Adrenal gland (tissue), 12 donors: Measurements from ENCODE around the gene SLC35C1. TPM values are rescaled to one million over a fixed set of nuclear protein-coding genes. Genes with fewer than 3 reads are reported as not detected.

Experiments
- DNase-seq, 7 donors: peaks; one replicate each; pipeline ENCODE4 v3.0.0-alpha.2; 2019 to 2020
- H3K27ac ChIP-seq, 5 donors: fragments of 200-600 bp; sonication (generic) in 4 of 5; 1 replicate in 3 of 5; 2 replicates in 2 of 5; pipeline versions ENCODE4 v1.5.1 to v1.8.0; 2016 to 2020; ENCODE audit warnings: mild to moderate bottlenecking in 1 of 5
- H3K27me3 ChIP-seq: fragments of 200-600 bp; 2 replicates; pipeline ENCODE4 v1.8.0; 2021
- H3K36me3 ChIP-seq, 2 donors: fragments of 200-600 bp; replicated peaks in 1 of 2; 1 replicate in 1 of 2; 2 replicates in 1 of 2; pipeline versions ENCODE4 v1.5.1 to v1.8.0; 2018 to 2022
- H3K4me1 ChIP-seq, 2 donors: fragments of 200-600 bp; replicated peaks in 1 of 2; 1 replicate in 1 of 2; 2 replicates in 1 of 2; pipeline versions ENCODE4 v1.5.1 to v1.8.0; 2018 to 2021
- H3K4me3 ChIP-seq, 4 donors: fragments of 200-600 bp; sonication (generic) in 3 of 4; one replicate each; pipeline ENCODE4 v1.5.1; 2016 to 2018
- H3K9me3 ChIP-seq, 3 donors: fragments of 200-600 bp; sonication (generic) in 1 of 3; replicated peaks in 1 of 3; 1 replicate in 2 of 3; 2 replicates in 1 of 3; pipeline versions ENCODE4 v1.5.1 to v1.8.0; 2016 to 2021
- POLR2A ChIP-seq, 2 donors: fragments of 450-650 bp; IDR thresholded peaks; one replicate each; pipeline ENCODE4 v1.6.1; 2017; ENCODE audit warnings: antibody characterized with exemption in 2 of 2, mild to moderate bottlenecking in 2 of 2, moderate library complexity in 1 of 2
- WGBS, 4 donors: extraction: QIAGEN DNeasy Blood & Tissue Kit in 2 of 4; methylation state at CpG; one replicate each; pipeline versions ENCODE4 v1.1.5 to v1.1.7; 2013 to 2017; 5-methylcytosine and 5-hydroxymethylcytosine counted together
- intact Hi-C, 2 donors: fragments of 100-400 bp; cut with DNase I; formaldehyde crosslinking; loops; one replicate each; pipeline versions ENCODE4 v1.14.1 to v1.15.0; 2022 to 2023
- polyA plus RNA-seq, 3 donors: library from polyadenylated mRNA; stranded (reverse); fragments of 200-250 nt in 2 of 3; fragments of 350-450 nt in 1 of 3; fragmentation: Illumina TruSeq in 1 of 3; extraction: RNeasy Lipid Tissue Mini Kit (QIAGEN cat#74804) in 1 of 3; gene quantifications; one replicate each; pipeline ENCODE4 v1.2.3, GENCODE V29; 2013 to 2014
- total RNA-seq, 9 donors: library from RNA; depleted of rRNA in 4 of 9; stranded (reverse); fragments of >200 nt in 4 of 9; fragments of 120-200 nt in 1 of 9; fragmentation: NEBNext Ultra II Directional in 1 of 9; extraction: Animal tissue kit (Norgen Biotek cat#: 25700) in 1 of 9; gene quantifications; one replicate each; pipeline versions ENCODE4 v1.1.0 to v1.2.4, GENCODE V29; 2013 to 2023
- TF ChIP-seq, protein P1 (sequence below), 6 experiments: fragments of 450-650 bp in 4 of 6; fragments of 200-600 bp in 2 of 6; sonication (generic) in 1 of 6; IDR thresholded peaks; 1 replicate in 5 of 6; 2 replicates in 1 of 6; pipeline versions ENCODE4 v1.5.1 to v1.8.0; 2016 to 2021; ENCODE audit warnings: antibody characterized with exemption in 6 of 6, mild to moderate bottlenecking in 2 of 6, moderate library complexity in 1 of 6
- donor health status: healthy with polysubstance abuse.
- donor health status: Bipolar disorder and iron deficiency.
- donor health status: DM: yes; HTN: yes; CAD: no.
- donor health status: DM: no; HTN: no; CAD: no.
- donor health status: DM: no; HTN: no; CAD: no.
- donor health status: DM: yes; HTN: yes; CAD: no.

Gene SLC35C1
- total and polyA plus RNA-seq, 12 donors = 4.4 to 17.3 (median 10.1) TPM

DNA sequence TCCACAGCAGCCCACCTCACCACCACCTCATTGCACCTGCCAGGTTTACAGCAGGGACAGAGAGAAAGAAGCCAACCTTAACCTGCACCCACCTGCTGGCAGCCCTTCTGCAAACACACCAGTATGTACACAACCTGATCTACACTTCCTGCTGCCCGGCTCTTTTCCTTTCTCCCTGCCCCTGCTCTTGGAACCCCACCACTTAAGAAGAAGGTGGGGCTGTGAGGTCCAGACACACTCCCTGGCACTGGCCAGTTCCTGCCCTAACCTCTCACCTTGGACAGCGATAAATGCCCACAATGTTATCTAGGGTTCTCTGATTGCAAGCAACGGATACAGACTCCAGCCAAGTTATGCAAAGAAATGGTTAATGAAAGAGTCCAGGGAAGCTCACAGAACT, 10.8 kb upstream of the SLC35C1 start:
- Histone ChIP-seq H3K36me3 (no peaks in the 10 kb centered on the region), H3K4me3 (no peak overlapping the region), H3K4me1 (no peaks in the 10 kb centered on the region), H3K27ac (no peak overlapping the region), H3K27me3 (peaks cover 12% of the 10 kb centered on the region), H3K9me3 (no peaks in the 10 kb centered on the region)
- intact Hi-C loops = no loop called here
- WGBS, 4 donors = 44 to 61% (median 54%) methylated on average over 3 of the region's 3 CpGs
- TF ChIP-seq POLR2A (IDR thresholded peaks at IDR 0.05) = no peak
- TF ChIP-seq, protein P1, sequence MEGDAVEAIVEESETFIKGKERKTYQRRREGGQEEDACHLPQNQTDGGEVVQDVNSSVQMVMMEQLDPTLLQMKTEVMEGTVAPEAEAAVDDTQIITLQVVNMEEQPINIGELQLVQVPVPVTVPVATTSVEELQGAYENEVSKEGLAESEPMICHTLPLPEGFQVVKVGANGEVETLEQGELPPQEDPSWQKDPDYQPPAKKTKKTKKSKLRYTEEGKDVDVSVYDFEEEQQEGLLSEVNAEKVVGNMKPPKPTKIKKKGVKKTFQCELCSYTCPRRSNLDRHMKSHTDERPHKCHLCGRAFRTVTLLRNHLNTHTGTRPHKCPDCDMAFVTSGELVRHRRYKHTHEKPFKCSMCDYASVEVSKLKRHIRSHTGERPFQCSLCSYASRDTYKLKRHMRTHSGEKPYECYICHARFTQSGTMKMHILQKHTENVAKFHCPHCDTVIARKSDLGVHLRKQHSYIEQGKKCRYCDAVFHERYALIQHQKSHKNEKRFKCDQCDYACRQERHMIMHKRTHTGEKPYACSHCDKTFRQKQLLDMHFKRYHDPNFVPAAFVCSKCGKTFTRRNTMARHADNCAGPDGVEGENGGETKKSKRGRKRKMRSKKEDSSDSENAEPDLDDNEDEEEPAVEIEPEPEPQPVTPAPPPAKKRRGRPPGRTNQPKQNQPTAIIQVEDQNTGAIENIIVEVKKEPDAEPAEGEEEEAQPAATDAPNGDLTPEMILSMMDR (IDR thresholded peaks at IDR 0.05) = no peak
- peak in 1 of 7 donors; percentile 40 for DNase-seq

DNA sequence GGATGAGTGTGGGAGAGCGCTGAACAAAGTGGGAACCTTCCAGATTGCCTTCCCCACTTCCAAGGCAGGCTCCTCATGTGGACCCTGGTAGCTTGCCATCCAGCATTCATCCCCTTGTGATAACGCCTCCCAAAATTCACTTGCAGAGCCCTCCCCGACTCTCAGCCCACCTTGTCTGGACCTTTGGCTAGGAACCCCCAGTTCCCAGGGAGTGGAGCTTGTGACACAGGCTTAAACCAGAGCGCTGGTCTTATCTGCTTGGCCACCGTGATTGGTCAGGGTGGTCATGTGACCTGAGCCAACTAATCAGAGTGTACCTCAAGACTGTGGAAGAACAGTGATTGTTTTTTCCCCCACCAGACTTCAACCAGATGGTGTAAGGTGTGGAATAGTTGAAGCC, 9.6 kb upstream of the SLC35C1 start:
- no peaks in the 10 kb centered on the region for H3K36me3 ChIP-seq
- H3K27me3 ChIP-seq = peaks cover 7% of the 10 kb centered on the region
- DNase-seq = no peak
- intact Hi-C loops = no loop called here
- 82 to 94% (median 92%) methylated on average over 4 to 5 of the region's 5 CpGs for WGBS, 4 donors
- no peaks in the 10 kb centered on the region for H3K9me3 ChIP-seq
- TF ChIP-seq, protein P1 (IDR thresholded peaks at IDR 0.05) = no peak
- no peak for TF ChIP-seq POLR2A (IDR thresholded peaks at IDR 0.05)
- no peak overlapping the region for H3K27ac ChIP-seq
- no peaks in the 10 kb centered on the region for H3K4me1 ChIP-seq
- H3K4me3 ChIP-seq = no peak overlapping the region

DNA sequence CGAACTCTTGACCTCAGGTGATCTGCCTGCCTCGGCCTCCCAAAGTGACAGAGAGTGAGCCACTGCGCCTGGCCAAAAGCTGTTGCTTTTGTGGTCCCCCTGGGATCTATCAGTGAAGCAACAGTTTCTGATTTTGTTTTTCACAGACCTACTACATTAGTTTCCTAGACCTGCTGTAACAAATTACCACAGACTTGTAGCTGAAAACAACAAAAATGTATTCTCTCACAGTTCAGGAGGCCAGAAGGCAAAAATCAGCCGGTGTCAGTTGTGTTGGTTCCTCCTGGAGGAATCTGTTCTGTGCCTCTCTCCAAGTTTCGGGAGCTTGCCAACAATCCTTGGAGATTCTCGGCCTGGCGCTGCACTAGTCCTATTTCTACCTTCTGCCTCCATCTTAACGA, 8.5 kb upstream of the SLC35C1 start:
- Histone ChIP-seq H3K4me1 (no peaks in the 10 kb centered on the region), H3K27me3 (peaks cover 7% of the 10 kb centered on the region), H3K27ac (no peak overlapping the region), H3K36me3 (no peaks in the 10 kb centered on the region), H3K9me3 (no peaks in the 10 kb centered on the region), H3K4me3 (no peak overlapping the region)
- intact Hi-C loops = no loop called here
- TF ChIP-seq, protein P1 (IDR thresholded peaks at IDR 0.05) = no peak
- TF ChIP-seq POLR2A (IDR thresholded peaks at IDR 0.05) = no peak
- DNase-seq = no peak
- 86 to 95% (median 91%) methylated on average over 7 to 8 of the region's 8 CpGs for WGBS, 4 donors

DNA sequence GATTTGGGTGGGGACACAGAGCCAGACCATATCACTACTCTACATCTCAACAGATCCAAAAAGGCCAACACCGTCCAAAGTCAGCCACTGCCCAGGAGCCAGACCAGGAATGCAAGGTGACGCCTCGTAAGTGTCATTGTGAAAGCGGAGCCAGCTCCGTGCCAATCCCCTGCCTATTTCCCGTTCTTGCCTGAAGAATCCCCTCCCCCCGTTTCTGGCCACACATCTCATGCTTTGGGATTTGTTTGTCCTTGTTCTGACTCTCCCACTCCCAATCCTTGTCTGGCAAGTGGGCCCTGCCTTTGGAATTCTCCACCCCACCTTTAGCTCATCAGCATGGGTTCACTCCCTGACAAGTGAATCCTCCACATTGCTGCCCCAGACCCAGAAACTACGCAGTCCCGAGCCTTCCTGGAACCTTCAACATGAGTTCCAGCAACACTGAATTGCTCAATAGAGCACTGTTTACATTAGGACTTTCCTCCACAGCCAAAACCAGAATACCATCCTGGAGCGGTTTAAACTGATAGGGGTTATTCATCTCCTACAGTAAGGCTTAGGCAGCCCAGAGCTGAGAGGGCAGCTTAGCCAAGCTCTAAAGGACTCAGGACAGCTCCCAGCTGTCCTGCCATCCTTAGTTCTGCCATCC, 6.0 kb upstream of the SLC35C1 start:
- no peak for DNase-seq
- no peak for TF ChIP-seq POLR2A (IDR thresholded peaks at IDR 0.05)
- TF ChIP-seq, protein P1 (IDR thresholded peaks at IDR 0.05) = no peak
- Histone ChIP-seq H3K4me3 (no peak overlapping the region), H3K4me1 (no peaks in the 10 kb centered on the region), H3K9me3 (no peaks in the 10 kb centered on the region), H3K27ac (no peak overlapping the region), H3K27me3 (no peaks in the 10 kb centered on the region), H3K36me3 (no peaks in the 10 kb centered on the region)
- intact Hi-C loops = no loop called here
- 86 to 93% (median 88%) methylated on average over 9 to 10 of the region's 10 CpGs for WGBS, 4 donors
